Activated B cell treated with CpG ODN at 0.5 μM for 24 hours (primary cell): ENCODE data around the gene CGB8. TPM values are rescaled to one million over a fixed set of nuclear protein-coding genes. Genes with fewer than 3 reads are reported as not detected.
A peak's percentile ranks its signal among the peaks of the same experiment; 100 is the strongest.
"Not testable (repeated sequence)": the region's sequence is repeated elsewhere in the genome, so short reads cannot be mapped to it uniquely, and the experiment has no call there.

Experiments
- ATAC-seq: fragments of 200-7000 bp; cut with Tn5 transposase; one replicate; pipeline ENCODE4 v1.10.0; 2021; ENCODE audit warnings: low read depth, mild to moderate bottlenecking, moderate library complexity
- CTCF ChIA-PET: fragments of 350-600 bp; sonication (Branson Sonifier 250); formaldehyde crosslinking; loops from one replicate; lab custom pipeline; 2021; ENCODE audit warnings: antibody characterized with exemption; lab: Charles Lee
- POLR2A ChIA-PET: fragments of 350-600 bp; sonication (Branson Sonifier 250); formaldehyde crosslinking; loops from one replicate; lab custom pipeline; 2021; ENCODE audit warnings: antibody characterized with exemption; lab: Charles Lee
- DNase-seq: peaks from one replicate; pipeline ENCODE4 v3.0.0; 2022
- H3K27ac Mint-ChIP-seq: one replicate; pipeline ENCODE4 v1.8.0; 2020; ENCODE audit warnings: mixed read lengths
- H3K27me3 Mint-ChIP-seq: one replicate; pipeline ENCODE4 v1.8.0; 2021; ENCODE audit warnings: mixed read lengths
- H3K36me3 Mint-ChIP-seq: one replicate; pipeline ENCODE4 v1.8.0; 2021; ENCODE audit warnings: low read depth, mixed read lengths
- H3K4me1 Mint-ChIP-seq: one replicate; pipeline ENCODE4 v1.8.0; 2021; ENCODE audit warnings: mixed read lengths
- H3K4me3 Mint-ChIP-seq: one replicate; pipeline ENCODE4 v1.8.0; 2020; ENCODE audit warnings: mild to moderate bottlenecking, mixed read lengths
- H3K9me3 Mint-ChIP-seq: one replicate; pipeline ENCODE4 v1.8.0; 2020; ENCODE audit warnings: mixed read lengths
- CTCF ChIP-seq: fragments of 200-600 bp; IDR thresholded peaks from one replicate; pipeline ENCODE4 v1.8.0; 2022; ENCODE audit warnings: antibody characterized with exemption, mild to moderate bottlenecking
- intact Hi-C: fragments of 100-400 bp; cut with micrococcal nuclease; formaldehyde crosslinking; loops from one replicate; pipeline ENCODE4 v1.15.1; 2024
- total RNA-seq: library from RNA; stranded (reverse); gene quantifications from 2 replicates; pipeline ENCODE4 v1.2.3, GENCODE V29; 2022

Gene CGB8
- total RNA-seq, 1 donor from 2014 or later, result not detected

GRCh38 chr19:49024233-49024632, 24.7 kb downstream of the CGB8 start, which contains the start of gene CGB3:
Gene CGB3, minus strand, starts transcription at chr19:49024333. Its CDS starts 362 bp downstream, at chr19:49023971.
- ATAC-seq, H3K4me3 Mint-ChIP-seq, H3K36me3 Mint-ChIP-seq, intact Hi-C loops, POLR2A ChIA-PET, H3K27ac Mint-ChIP-seq, CTCF ChIA-PET, H3K9me3 Mint-ChIP-seq, H3K27me3 Mint-ChIP-seq, DNase-seq: not testable (repeated sequence)
- peaks cover 19% of the 10 kb centered on the region for H3K4me1 Mint-ChIP-seq

DNA sequence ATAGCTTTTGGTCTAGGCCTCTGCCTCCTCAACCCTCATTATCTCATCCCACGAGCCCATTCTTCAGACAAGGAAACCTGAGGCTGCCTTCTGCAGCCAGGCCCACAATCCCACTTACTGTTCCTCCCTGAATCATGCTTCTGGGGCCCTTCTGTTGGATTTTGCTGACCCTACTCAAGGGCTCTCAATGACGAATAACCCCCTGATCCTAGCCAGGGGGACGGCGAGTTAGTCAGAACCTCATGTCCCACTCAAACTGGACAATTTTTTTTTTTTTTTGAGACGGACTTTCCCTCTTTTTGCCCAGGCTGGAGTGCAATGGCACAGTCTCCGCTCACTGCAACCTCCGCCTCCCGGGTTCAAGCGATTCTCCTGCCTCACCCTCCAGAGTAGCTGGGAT, 26.8 kb downstream of the CGB8 start:
- Mint-ChIP-seq H3K4me1 (peaks cover 32% of the 10 kb centered on the region), H3K27me3 (peaks cover 3% of the 10 kb centered on the region), H3K27ac (no peak overlapping the region), H3K4me3 (no peak overlapping the region), H3K9me3 (no peaks in the 10 kb centered on the region), H3K36me3 (no peaks in the 10 kb centered on the region)
- no peak for TF ChIP-seq CTCF
- DNase-seq (no peak), ATAC-seq (no peak)
- intact Hi-C loops, result no loop called here
- POLR2A ChIA-PET, result interaction anchor here (0.8 kb wide), 1 partner anchor 28 kb away, joined by 4 read pairs; the partner anchor contains the start of gene RUVBL2
- CTCF ChIA-PET, result no interaction called here

- Mint-ChIP-seq H3K36me3 (no peaks in the 10 kb centered on the region), H3K27me3 (peaks cover 3% of the 10 kb centered on the region), H3K4me3 (no peak overlapping the region), H3K4me1 (peaks cover 32% of the 10 kb centered on the region), H3K9me3 (no peaks in the 10 kb centered on the region), H3K27ac (no peak overlapping the region)
- ATAC-seq (no peak), DNase-seq (no peak)
- no peak for TF ChIP-seq CTCF
- CTCF ChIA-PET, result no interaction called here
- POLR2A ChIA-PET, result interaction anchor here (0.5 to 1.0 kb wide), 4 partner anchors 23 to 102 kb away, joined by 3 to 7 read pairs (median 4); partner anchors contain the start of genes GYS1 and RUVBL2
- intact Hi-C loops, result no loop called here
Observed at GRCh38 chr19:49020931-49021895, 27.7 kb downstream of the CGB8 start.

DNA sequence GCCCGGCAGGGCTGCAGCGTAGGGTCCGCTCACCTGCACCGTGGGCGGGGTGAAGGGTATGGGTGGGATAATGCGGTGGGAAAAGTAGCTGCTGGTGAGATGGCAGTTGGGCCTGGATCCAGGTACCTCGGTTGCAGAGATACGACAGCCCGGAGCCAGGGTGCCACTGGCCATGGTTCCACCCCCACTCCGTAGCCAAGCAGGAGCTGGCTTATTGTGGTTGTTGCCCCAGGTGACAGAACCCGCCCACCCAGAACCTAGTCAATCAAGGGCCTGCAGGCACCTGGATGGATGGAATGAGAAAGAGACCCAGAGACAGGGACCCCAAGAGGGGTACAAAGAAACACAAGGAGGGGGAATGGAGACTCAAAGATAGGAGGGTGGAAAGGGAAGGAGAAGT, 28.6 kb downstream of the CGB8 start:
- Mint-ChIP-seq H3K9me3 (no peaks in the 10 kb centered on the region), H3K36me3 (peaks cover 8% of the 10 kb centered on the region), H3K4me3 (no peak overlapping the region), H3K4me1 (peaks cover 32% of the 10 kb centered on the region), H3K27me3 (peaks cover 3% of the 10 kb centered on the region), H3K27ac (no peak overlapping the region)
- POLR2A ChIA-PET, result interaction anchor here (0.5 to 1.3 kb wide), 4 partner anchors 27 to 740 kb away, joined by 3 to 5 read pairs (median 4); partner anchors contain the start of genes GYS1 and RUVBL2
- TF ChIP-seq CTCF, result no peak
- DNase-seq (no peak), ATAC-seq (no peak)
- intact Hi-C loops, result no loop called here
- CTCF ChIA-PET, result interaction anchor here (2.6 kb wide), 1 partner anchor 21 kb away, joined by 8 read pairs; no protein-coding TSS in a partner anchor

GRCh38 chr19:49019242-49019932, 29.5 kb downstream of the CGB8 start:
- CTCF ChIA-PET, result interaction anchor here (0.6 to 2.6 kb wide), 4 partner anchors 20 to 1156 kb away, joined by 3 to 8 read pairs (median 3); partner anchors contain the start of genes LIN7B and RUVBL2
- no peak for TF ChIP-seq CTCF
- H3K27me3 Mint-ChIP-seq, result peaks cover 3% of the 10 kb centered on the region
- intact Hi-C loops, result loop anchor here (2.0 to 5.0 kb wide), 3 partner anchors 27 to 433 kb away; partner anchors contain the start of genes ALDH16A1, CGB7, GYS1 and PIH1D1
- no peaks in the 10 kb centered on the region for H3K9me3 Mint-ChIP-seq
- H3K27ac Mint-ChIP-seq, result no peak overlapping the region
- ATAC-seq (peak; percentile 63), DNase-seq (peak; percentile 69)
- H3K4me3 Mint-ChIP-seq, result peak overlapping the region; percentile 87
- H3K36me3 Mint-ChIP-seq, result peaks cover 15% of the 10 kb centered on the region
- POLR2A ChIA-PET, result interaction anchor here (0.6 to 1.3 kb wide), 4 partner anchors 11 to 469 kb away, joined by 3 to 4 read pairs (median 3); partner anchors contain the start of genes GYS1 and RUVBL2
- peaks cover 32% of the 10 kb centered on the region for H3K4me1 Mint-ChIP-seq

GRCh38 chr19:49018388-49019241, 30.3 kb downstream of the CGB8 start:
- ChIA-PET CTCF (interaction anchor here (0.6 to 2.6 kb wide), 4 partner anchors 19 to 1155 kb away, joined by 3 to 8 read pairs (median 4); partner anchors contain the start of genes LIN7B and RUVBL2), POLR2A (interaction anchor here (0.6 to 1.3 kb wide), 5 partner anchors 25 to 832 kb away, joined by 3 to 6 read pairs (median 3); partner anchors contain the start of genes GYS1 and RUVBL2)
- intact Hi-C loops, result loop anchor here (2.0 to 5.0 kb wide), 3 partner anchors 26 to 434 kb away; partner anchors contain the start of genes ALDH16A1, CGB7, GYS1 and PIH1D1
- not testable (repeated sequence) for H3K27ac Mint-ChIP-seq, H3K9me3 Mint-ChIP-seq, DNase-seq, ATAC-seq, H3K27me3 Mint-ChIP-seq
- H3K4me1 Mint-ChIP-seq, result peaks cover 32% of the 10 kb centered on the region
- peaks cover 23% of the 10 kb centered on the region for H3K36me3 Mint-ChIP-seq
- H3K4me3 Mint-ChIP-seq, result peak overlapping the region; percentile 87
